LNCAP (cell line): ENCODE results near the gene PITPNM3.

Source experiments
- TF ChIP-seq, protein P1 (sequence below): fragments of 450-650 bp; IDR thresholded peaks from 2 replicates; pipeline ENCODE4 v1.5.1; 2017; ENCODE audit warnings: mild to moderate bottlenecking

The PITPNM3 gene

DNA sequence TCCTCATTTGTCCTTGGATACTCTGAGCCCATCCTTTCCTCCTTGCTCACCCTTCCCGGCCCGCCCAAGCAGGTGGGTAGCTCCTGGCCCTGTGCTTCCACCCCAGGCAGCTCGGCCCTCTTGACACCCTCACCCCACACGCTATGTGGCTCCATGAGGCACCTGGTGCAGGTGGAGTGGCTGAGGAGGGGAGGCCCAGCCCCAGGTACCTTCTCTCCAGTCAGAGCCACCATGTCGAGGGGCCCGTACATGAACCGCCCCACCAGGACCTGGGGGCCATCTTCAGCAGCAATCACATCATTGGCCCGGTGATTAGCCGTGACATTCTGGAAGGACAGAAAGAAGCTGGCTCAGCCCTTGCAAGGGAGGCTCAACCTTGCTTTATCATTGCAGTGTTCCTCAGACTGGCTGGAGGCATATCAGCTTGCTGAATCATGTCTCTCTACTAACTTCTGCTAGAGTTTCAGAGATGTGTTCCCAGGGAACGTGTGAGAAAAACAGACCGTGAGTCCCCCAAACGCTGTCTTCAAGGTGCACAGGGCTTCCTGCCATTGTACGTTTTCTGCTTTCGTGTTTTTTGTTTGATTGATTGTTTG, 91.8 kb downstream of the PITPNM3 start:
- TF ChIP-seq, protein P1, sequence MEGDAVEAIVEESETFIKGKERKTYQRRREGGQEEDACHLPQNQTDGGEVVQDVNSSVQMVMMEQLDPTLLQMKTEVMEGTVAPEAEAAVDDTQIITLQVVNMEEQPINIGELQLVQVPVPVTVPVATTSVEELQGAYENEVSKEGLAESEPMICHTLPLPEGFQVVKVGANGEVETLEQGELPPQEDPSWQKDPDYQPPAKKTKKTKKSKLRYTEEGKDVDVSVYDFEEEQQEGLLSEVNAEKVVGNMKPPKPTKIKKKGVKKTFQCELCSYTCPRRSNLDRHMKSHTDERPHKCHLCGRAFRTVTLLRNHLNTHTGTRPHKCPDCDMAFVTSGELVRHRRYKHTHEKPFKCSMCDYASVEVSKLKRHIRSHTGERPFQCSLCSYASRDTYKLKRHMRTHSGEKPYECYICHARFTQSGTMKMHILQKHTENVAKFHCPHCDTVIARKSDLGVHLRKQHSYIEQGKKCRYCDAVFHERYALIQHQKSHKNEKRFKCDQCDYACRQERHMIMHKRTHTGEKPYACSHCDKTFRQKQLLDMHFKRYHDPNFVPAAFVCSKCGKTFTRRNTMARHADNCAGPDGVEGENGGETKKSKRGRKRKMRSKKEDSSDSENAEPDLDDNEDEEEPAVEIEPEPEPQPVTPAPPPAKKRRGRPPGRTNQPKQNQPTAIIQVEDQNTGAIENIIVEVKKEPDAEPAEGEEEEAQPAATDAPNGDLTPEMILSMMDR, result no peak

GRCh38 chr17:6463616-6464445, 92.5 kb downstream of the PITPNM3 start:
- TF ChIP-seq, protein P1, result no peak

DNA sequence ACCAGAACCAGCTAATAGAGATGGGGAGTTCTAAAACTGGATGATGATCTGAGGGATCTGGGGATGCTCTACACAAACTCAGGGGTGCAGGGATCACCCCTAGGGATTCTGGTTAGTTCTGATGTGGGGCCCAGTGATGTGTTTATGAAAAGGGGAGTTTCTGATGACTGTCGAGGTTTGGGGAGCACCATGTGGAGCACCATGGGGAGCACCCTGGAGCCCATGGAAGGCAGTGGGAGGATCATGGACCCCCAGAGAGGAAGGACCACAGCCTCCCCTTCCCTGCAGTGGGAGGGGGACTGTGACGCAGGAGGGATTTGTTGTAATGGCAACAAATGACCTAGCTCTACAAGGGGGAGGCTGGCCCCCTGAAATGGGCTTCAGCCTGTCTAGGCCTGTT, 93.7 kb downstream of the PITPNM3 start:
- TF ChIP-seq, protein P1, result no peak

- TF ChIP-seq, protein P1, result no peak
Observed at GRCh38 chr17:6461792-6462524, 94.4 kb downstream of the PITPNM3 start.

GRCh38 chr17:6461246-6461645, 95.1 kb downstream of the PITPNM3 start:
- TF ChIP-seq, protein P1, result no peak

DNA sequence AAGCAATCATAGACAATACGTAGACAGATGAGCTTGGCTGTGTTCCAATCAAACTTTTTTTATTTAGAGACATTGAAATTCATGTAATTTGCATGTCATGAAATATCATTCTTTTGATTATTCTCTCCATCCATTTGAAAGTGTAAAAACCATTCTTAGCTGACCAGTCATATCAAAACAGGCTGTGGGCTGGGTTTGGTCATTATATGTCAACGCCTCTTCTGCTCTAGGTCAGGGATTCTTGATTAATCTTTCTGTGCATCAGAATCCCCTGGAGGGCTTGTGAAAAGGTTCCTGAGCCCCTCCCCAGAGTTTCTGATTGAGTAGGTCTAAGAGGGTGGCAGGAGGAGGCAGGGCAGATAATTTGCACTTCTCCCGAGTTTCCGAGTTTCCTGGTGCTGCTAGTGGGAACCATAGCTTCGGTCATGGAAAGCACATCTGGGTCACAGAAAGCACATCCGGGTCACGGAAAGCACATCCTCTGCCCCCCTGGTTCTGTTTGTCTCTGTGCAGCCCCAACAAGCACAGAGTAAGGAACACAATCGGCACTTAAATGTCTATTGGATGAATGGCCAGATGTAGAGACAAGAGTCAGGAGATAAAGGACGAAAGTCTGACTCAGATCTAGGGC, 95.7 kb downstream of the PITPNM3 start:
- TF ChIP-seq, protein P1, result no peak

DNA sequence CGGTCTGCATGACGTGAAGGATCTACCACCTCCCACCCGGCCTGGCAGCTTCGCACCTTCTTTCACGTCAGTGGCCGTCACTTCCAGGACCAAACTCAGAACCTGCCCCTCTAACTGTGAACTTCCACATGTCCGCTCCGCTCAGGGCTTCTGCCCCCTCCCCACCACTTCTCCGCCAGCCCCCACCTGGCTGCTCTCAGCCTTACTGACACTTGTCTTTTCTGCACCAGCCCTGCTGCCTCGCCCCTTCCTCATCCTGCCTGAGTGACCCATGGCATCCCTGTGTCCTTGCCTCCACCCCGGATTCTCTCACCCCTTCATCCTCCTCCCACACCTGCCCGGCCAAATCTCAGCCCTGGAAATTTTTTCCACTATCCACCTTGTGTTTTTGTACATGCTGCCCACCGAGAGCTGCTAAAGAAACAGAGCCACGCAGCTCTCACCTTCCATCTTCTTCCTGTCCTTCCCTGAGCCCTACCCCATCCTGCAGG, 97.8 kb downstream of the PITPNM3 start:
- TF ChIP-seq, protein P1, result no peak
